Activated CD8-positive, alpha-beta T cell treated with anti-CD3 and anti-CD28 coated beads, Interleukin-2, amount 10 ng/mL, durations not matched to agents 7 days and 5 days (primary cell): Measurements from ENCODE around the gene NOS1AP. TPM values are rescaled to one million over a fixed set of nuclear protein-coding genes. Genes with fewer than 3 reads are reported as not detected.
"Not testable (repeated sequence)": the region's sequence is repeated elsewhere in the genome, so short reads cannot be mapped to it uniquely, and the experiment has no call there.

Experiments used
- ATAC-seq: fragments of 150-1000 bp; cut with Tn5 transposase; one replicate; pipeline ENCODE4 v1.10.0; 2021; ENCODE audit warnings: moderate library complexity
- CTCF ChIA-PET: fragments of 350-600 bp; sonication (Branson Sonifier 250); formaldehyde crosslinking; loops from one replicate; lab custom pipeline; 2021; ENCODE audit warnings: antibody characterized with exemption; lab: Charles Lee
- POLR2A ChIA-PET: fragments of 350-600 bp; sonication (Branson Sonifier 250); formaldehyde crosslinking; loops from one replicate; lab custom pipeline; 2021; ENCODE audit warnings: antibody characterized with exemption; lab: Charles Lee
- DNase-seq: peaks from one replicate; pipeline ENCODE4 v3.0.0-alpha.2; 2020
- H3K27ac Mint-ChIP-seq: one replicate; pipeline ENCODE4 v1.8.0; 2021; ENCODE audit warnings: mild to moderate bottlenecking, mixed read lengths
- H3K27me3 Mint-ChIP-seq: one replicate; pipeline ENCODE4 v1.8.0; 2021; ENCODE audit warnings: low read depth, mixed read lengths
- H3K36me3 Mint-ChIP-seq: one replicate; pipeline ENCODE4 v1.8.0; 2021; ENCODE audit warnings: low read depth, mixed read lengths
- H3K4me1 Mint-ChIP-seq: one replicate; pipeline ENCODE4 v1.8.0; 2021; ENCODE audit warnings: low read depth, mixed read lengths
- H3K4me3 Mint-ChIP-seq: one replicate; pipeline ENCODE4 v1.8.0; 2021; ENCODE audit warnings: mild to moderate bottlenecking, mixed read lengths
- H3K9me3 Mint-ChIP-seq: one replicate; pipeline ENCODE4 v1.8.0; 2022; ENCODE audit warnings: mixed read lengths; ENCODE audit not compliant: insufficient read depth
- total RNA-seq, 2 experiments: library from RNA; stranded (reverse); gene quantifications; one replicate each; pipeline ENCODE4 v1.2.3, GENCODE V29; 2021

Gene NOS1AP
- total RNA-seq, 2 experiments from 2014 or later: not detected

DNA sequence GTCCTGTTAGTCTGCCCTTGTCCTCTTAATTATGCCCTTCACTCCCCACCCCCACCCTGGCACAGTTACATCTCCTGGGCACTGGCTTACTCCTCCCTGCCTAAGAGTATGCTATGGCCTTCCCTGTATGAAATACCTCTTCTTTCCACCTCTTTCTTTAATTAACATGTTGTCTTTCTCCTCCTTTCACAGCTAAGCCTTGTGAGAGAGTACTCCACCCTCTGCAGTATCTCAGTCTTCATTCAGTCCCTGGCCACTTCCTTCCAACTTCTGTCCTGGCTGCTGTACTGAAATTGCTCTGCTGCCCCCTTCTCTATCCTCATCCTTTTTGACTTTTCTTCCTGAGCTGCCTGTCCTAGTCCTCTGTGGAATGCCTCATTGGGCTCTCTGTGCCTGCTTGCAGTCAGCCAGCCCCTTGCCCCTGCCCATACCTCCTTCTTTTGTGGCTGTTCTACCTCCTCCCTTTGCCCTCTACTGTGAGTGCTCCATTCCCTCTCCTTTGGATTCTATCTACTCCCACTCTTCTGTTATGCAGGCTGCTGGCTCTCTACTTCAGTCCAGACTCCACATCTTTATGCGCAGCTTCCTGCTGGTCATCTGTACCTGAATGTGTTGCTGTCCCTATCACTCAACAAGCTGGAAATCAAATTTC, 8.3 kb downstream of the NOS1AP start:
- ChIA-PET POLR2A (no interaction called here), CTCF (no interaction called here)
- Mint-ChIP-seq H3K27me3 (peaks cover 38% of the 10 kb centered on the region), H3K4me1 (no peaks in the 10 kb centered on the region), H3K27ac (no peak overlapping the region), H3K36me3 (no peaks in the 10 kb centered on the region), H3K4me3 (no peak overlapping the region), H3K9me3 (no peaks in the 10 kb centered on the region)
- ATAC-seq: no peak
- DNase-seq: no peak

DNA sequence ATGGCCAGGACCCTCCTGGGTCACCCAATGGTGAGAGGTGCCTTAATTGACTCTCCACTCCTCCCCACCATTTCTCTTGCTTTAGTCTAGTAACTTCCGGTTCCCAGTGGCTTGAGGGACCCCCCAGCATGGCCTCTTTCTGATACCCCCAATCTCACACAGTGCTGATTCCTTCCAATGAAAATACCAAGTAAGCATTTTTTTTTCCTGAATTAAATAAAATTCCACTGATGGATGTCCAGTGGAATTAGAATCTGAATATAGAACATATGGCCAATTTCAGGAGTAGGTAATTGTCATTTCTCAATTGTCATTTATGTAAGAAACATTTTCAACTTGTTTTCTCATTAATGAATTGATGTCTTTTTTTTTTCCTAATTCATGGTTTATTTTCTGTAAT, 9.5 kb downstream of the NOS1AP start:
- ATAC-seq (no peak), DNase-seq (no peak)
- POLR2A ChIA-PET: no interaction called here
- no peaks in the 10 kb centered on the region for H3K9me3 Mint-ChIP-seq
- no peaks in the 10 kb centered on the region for H3K4me1 Mint-ChIP-seq
- CTCF ChIA-PET: interaction anchor here (1.0 kb wide), 1 partner anchor 23 kb away, joined by 3 read pairs; no protein-coding TSS in a partner anchor
- no peak overlapping the region for H3K4me3 Mint-ChIP-seq
- peaks cover 32% of the 10 kb centered on the region for H3K27me3 Mint-ChIP-seq
- no peaks in the 10 kb centered on the region for H3K36me3 Mint-ChIP-seq
- no peak overlapping the region for H3K27ac Mint-ChIP-seq

DNA sequence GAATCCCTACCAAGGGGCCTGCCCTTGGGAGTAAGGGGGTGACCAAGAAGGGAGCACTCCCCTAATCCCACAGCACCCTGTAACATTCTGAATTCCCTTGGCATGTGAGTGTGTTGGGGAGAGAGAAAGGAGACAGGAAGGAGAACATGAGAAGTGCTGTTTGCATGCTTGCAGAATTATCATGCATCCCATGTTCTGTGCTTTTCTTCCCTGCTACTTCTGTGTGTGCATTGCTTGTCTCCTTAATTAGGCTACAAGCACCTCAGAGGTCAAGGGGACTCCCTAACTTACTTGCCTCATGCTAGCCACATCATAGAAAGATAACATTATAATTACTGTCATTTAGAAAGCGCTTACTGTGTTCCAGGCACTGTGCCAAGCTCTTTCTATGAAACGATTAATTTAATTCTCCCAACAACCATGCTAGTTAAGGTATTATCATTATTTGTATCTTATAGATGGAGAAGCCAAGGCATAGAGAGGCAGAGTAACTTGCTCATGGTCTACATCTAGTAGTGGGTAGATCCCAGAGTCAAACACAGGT, 11.1 kb downstream of the NOS1AP start:
- ChIA-PET CTCF (no interaction called here), POLR2A (no interaction called here)
- H3K36me3 Mint-ChIP-seq: no peaks in the 10 kb centered on the region
- ATAC-seq (no peak), DNase-seq (no peak)
- no peaks in the 10 kb centered on the region for H3K4me1 Mint-ChIP-seq
- no peak overlapping the region for H3K27ac Mint-ChIP-seq
- peaks cover 23% of the 10 kb centered on the region for H3K27me3 Mint-ChIP-seq
- no peak overlapping the region for H3K4me3 Mint-ChIP-seq
- no peaks in the 10 kb centered on the region for H3K9me3 Mint-ChIP-seq

DNA sequence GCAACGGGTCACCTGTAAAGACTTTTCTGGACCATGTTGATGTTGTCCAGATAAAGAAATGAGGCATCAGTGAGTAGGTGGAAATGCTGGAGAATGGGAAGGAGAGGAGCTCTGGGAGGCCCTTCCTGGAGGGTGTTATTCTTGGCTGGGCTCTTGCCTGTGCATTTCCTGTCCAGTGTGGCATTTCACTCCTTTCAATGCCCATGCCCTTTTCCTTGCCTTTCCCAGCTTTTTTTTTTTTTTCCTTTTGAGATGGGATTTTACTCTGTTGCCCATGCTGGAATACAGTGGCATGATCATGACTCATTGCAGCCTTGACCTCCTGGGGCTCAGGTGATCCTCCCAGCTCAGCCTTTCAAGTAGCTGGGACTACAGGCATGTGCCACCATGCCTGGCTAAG, 11.8 kb downstream of the NOS1AP start:
- ChIA-PET POLR2A (no interaction called here), CTCF (no interaction called here)
- Mint-ChIP-seq H3K4me1 (no peaks in the 10 kb centered on the region), H3K9me3 (no peaks in the 10 kb centered on the region), H3K36me3 (no peaks in the 10 kb centered on the region), H3K27ac (no peak overlapping the region), H3K27me3 (peaks cover 20% of the 10 kb centered on the region), H3K4me3 (no peak overlapping the region)
- ATAC-seq: no peak
- DNase-seq: no peak

DNA sequence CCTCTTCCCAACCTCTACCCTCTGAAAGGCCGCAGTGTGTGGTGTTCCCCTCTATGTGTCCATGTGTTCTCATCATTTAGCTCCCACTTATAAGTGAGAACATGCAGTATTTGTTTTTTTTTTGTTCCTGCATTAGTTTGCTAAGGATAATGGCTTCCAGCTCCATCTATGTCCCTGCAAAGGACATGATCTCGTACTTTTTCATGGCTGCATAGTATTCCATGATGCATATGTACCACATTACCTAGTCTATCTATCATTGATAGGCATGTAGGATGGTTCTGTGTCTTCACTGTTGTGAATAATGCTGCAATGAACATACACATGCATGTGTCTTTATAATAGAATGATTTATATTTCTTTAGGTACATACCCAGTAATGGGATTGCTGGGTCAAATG, 12.6 kb downstream of the NOS1AP start:
- H3K4me1 Mint-ChIP-seq, H3K36me3 Mint-ChIP-seq, H3K27ac Mint-ChIP-seq, H3K9me3 Mint-ChIP-seq, H3K4me3 Mint-ChIP-seq, DNase-seq, POLR2A ChIA-PET, ATAC-seq, CTCF ChIA-PET: not testable (repeated sequence)
- H3K27me3 Mint-ChIP-seq: peaks cover 20% of the 10 kb centered on the region

DNA sequence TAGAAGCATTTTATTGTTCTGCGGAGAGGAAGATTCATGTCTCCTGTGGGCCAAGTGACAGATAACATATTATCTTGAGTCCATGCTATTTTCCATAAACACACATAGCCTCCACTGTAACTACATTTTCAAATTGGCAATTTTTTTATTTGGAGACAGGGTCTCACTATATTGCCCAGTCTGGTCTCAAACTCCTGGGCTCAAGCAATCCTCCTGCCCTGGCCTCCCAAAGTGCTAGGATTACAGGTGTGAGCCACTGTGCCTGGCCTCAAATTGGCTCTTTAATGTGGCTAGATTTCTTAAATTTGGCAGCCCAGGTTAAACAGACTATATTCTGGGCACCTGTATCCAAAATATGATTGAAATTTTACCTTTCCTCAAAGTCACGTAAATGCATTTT, 13.8 kb downstream of the NOS1AP start:
- no peak overlapping the region for H3K27ac Mint-ChIP-seq
- H3K9me3 Mint-ChIP-seq: no peaks in the 10 kb centered on the region
- ChIA-PET POLR2A (no interaction called here), CTCF (no interaction called here)
- H3K36me3 Mint-ChIP-seq: no peaks in the 10 kb centered on the region
- DNase-seq (no peak), ATAC-seq (no peak)
- no peak overlapping the region for H3K4me3 Mint-ChIP-seq
- H3K4me1 Mint-ChIP-seq: no peaks in the 10 kb centered on the region
- peaks cover 12% of the 10 kb centered on the region for H3K27me3 Mint-ChIP-seq

DNA sequence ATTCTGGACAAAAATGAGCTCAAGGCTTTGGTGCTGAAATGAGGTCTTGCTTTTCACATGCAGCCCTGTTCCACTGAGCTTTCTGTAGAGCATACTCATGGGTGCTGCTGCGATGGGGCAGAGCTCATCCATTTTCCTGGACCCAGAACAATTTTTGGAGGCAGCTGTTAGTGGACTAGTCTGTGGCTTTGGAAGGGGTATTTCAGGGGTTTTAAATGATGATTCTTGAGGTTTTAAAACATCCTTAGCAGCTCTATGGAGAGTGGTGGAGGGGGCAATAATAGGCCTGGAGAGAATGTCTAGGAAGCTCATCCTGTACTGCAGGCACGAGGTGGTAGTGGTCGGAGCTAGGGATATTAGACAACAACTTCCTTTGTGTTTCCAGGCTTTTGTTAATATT, 16.5 kb downstream of the NOS1AP start:
- Mint-ChIP-seq H3K4me3 (no peak overlapping the region), H3K9me3 (no peaks in the 10 kb centered on the region), H3K27ac (no peak overlapping the region), H3K36me3 (no peaks in the 10 kb centered on the region), H3K4me1 (no peaks in the 10 kb centered on the region), H3K27me3 (peaks cover 8% of the 10 kb centered on the region)
- CTCF ChIA-PET: interaction anchor here (0.7 to 1.8 kb wide), 2 partner anchors 10 to 29 kb away, joined by 3 to 5 read pairs; no protein-coding TSS in a partner anchor
- POLR2A ChIA-PET: no interaction called here
- DNase-seq: no peak
- no peak for ATAC-seq

DNA sequence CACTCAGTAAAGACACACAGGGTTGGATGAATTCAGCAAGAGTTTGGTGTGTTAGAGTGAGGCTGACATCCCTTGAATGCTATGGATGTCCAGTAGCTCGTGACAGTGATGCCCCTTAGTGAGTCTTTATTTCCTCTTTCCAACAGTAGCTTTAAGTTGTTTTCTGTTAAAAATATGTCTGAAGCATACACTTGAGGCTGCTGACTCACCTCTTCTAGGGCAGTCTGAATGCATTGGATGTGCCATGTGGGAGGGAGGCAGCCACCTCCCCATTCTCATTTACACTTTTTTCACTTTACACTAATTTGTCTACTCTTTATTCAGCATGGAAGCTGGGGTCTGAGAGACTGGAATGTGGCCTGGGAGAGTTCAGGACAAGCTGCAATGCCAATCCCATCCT, 17.6 kb downstream of the NOS1AP start:
- Mint-ChIP-seq H3K9me3 (no peaks in the 10 kb centered on the region), H3K27me3 (peaks cover 18% of the 10 kb centered on the region), H3K4me3 (no peak overlapping the region), H3K36me3 (no peaks in the 10 kb centered on the region), H3K4me1 (peaks cover 2% of the 10 kb centered on the region), H3K27ac (no peak overlapping the region)
- ATAC-seq (no peak), DNase-seq (no peak)
- ChIA-PET POLR2A (no interaction called here), CTCF (interaction anchor here (1.8 kb wide), 1 partner anchor 31 kb away, joined by 5 read pairs; no protein-coding TSS in a partner anchor)

DNA sequence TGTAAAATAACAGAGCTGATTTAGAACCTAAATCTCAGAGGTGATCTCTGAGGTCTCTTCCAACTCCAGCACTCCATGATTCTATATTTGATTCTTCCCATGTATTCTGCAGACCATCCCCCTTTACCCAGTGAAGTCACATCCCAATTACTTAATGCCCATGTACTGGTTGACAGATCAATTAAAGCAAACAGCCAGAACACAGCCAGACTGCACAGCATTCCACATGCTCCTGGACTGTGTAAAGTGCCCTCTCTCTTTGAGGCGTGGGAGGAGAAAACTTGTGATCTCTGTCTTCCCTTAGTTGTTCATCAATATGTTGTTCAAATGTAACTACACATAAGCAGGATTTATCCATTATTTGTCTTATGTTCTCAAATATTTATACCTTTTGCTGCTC, 18.1 kb downstream of the NOS1AP start:
- peaks cover 5% of the 10 kb centered on the region for H3K4me1 Mint-ChIP-seq
- no peak for ATAC-seq
- no peak overlapping the region for H3K4me3 Mint-ChIP-seq
- DNase-seq: no peak
- no peaks in the 10 kb centered on the region for H3K36me3 Mint-ChIP-seq
- H3K27me3 Mint-ChIP-seq: peaks cover 21% of the 10 kb centered on the region
- ChIA-PET POLR2A (no interaction called here), CTCF (interaction anchor here (1.8 kb wide), 1 partner anchor 31 kb away, joined by 5 read pairs; no protein-coding TSS in a partner anchor)
- no peak overlapping the region for H3K27ac Mint-ChIP-seq
- no peaks in the 10 kb centered on the region for H3K9me3 Mint-ChIP-seq

DNA sequence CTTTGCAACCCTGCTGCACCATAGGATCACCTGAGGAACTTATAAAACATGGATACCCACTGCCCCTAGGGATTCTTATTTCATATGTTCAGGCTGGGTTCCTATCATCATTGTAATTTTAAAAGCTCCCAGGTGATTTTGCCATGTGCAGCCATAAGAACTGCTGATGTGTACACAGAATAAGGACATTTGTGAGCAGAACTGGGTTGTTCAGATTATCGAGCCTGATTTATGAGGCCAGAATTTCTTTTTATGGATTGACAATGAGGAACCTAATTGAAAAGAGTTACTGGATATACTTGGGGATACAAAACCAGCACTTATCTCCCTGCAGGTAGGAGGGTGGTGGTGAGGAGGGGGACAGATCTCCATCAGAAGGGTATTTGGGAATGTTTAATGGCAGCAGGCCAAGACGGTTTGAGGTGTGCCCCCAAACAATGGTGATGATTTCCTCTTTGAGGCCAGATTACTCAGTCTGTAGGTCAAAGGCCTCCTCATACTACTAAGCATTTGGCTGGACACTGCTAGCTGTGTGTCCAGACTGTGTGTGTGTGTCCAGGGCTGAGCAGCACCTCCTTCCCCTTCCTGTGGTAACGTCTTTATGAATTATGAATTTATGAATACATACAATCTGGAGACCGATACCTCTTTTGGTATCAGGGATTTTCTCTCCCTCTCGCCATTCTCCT, 18.9 kb downstream of the NOS1AP start:
- Mint-ChIP-seq H3K4me3 (no peak overlapping the region), H3K9me3 (no peaks in the 10 kb centered on the region), H3K27me3 (peaks cover 23% of the 10 kb centered on the region), H3K4me1 (peaks cover 5% of the 10 kb centered on the region), H3K36me3 (no peaks in the 10 kb centered on the region), H3K27ac (no peak overlapping the region)
- no peak for ATAC-seq
- no peak for DNase-seq
- CTCF ChIA-PET: no interaction called here
- POLR2A ChIA-PET: no interaction called here

DNA sequence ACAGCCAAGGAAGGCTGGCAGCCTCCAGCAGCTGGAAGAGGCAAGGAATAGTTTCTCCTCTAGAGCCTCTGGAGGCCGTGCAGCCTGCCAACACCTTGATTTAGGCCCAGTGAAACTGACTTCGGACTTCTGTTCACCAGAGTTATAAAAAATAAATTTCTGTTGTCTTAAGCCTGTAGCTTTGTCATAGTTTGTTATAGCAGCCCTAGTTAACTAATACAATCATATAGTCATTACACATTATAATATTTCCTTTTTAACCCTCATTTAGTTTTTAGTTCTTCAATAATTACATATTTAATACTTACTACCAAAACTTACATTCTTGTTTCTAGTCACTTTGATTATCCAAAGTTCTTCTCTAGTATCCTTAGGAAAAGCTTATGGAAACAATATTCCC, 20.3 kb downstream of the NOS1AP start:
- H3K4me3 Mint-ChIP-seq: no peak overlapping the region

DNA sequence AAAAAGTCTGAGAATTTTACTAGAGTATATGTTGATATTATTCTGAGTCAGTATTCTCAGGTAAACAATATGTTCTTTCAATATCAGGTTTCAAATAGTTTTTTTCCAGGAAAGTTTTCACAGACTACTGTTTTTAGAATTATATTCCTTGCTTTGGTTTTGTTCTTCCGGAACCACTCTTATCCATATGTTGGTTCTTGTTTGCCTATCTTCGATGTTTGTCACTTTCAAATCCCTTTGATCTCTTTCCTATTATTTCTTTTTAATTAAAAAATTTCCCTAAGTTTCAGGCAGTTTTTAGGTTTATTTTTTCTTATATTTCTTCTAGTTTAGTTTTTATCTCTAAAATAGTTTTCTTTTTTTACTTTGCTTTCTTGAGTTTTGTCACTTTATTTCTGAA, 20.9 kb downstream of the NOS1AP start:
- Mint-ChIP-seq H3K4me1 (peaks cover 5% of the 10 kb centered on the region), H3K27ac (no peak overlapping the region), H3K9me3 (no peaks in the 10 kb centered on the region), H3K36me3 (no peaks in the 10 kb centered on the region), H3K27me3 (peaks cover 36% of the 10 kb centered on the region), H3K4me3 (no peak overlapping the region)
- DNase-seq (no peak), ATAC-seq (no peak)
- ChIA-PET POLR2A (no interaction called here), CTCF (no interaction called here)

More for the DNA sequence above, 20.3 kb downstream of the NOS1AP start:
- peaks cover 33% of the 10 kb centered on the region for H3K27me3 Mint-ChIP-seq
- DNase-seq: no peak
- peaks cover 5% of the 10 kb centered on the region for H3K4me1 Mint-ChIP-seq
- ChIA-PET CTCF (no interaction called here), POLR2A (no interaction called here)
- no peak for ATAC-seq
- no peak overlapping the region for H3K27ac Mint-ChIP-seq
- H3K36me3 Mint-ChIP-seq: no peaks in the 10 kb centered on the region
- no peaks in the 10 kb centered on the region for H3K9me3 Mint-ChIP-seq
